ENCODE results near the gene GALNT15.

DNA sequence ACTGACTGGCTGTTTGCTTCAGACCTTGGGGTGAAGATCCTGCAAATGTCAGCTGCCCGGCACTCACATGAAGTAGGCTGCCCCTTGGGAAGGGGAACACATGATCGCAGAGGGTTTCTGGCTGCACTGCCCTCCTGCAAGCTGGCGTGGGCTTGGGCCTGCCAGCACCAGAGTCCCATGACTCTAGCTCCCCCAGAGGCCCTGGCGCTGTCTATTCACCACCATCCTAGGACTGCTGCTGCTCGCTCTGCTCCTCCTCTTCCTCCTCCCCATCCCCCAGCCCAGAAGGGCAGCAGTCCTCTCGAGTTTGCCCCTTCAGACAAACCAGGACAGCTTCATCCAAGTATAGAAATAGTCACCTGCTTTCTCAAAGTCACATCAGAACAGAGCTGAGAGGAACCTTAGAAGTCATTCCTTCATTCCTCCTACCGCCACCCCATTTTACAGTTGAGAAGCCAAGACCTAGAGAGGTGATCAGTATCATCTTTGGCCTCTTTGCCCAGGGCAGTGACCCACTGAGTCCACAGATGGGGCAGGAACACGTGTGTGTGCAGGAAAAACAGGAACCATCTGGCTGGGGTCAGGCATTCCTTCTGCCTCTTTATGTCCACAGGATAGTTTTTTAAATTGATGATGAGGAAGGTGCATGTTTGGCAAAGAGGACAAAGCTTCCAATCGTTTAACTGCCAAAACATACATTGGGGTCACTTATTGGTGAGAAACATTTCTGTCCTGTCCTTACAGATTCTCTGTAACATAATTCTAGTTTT is 77.0 kb downstream of the GALNT15 start:
- TF ChIP-seq, protein P1, sequence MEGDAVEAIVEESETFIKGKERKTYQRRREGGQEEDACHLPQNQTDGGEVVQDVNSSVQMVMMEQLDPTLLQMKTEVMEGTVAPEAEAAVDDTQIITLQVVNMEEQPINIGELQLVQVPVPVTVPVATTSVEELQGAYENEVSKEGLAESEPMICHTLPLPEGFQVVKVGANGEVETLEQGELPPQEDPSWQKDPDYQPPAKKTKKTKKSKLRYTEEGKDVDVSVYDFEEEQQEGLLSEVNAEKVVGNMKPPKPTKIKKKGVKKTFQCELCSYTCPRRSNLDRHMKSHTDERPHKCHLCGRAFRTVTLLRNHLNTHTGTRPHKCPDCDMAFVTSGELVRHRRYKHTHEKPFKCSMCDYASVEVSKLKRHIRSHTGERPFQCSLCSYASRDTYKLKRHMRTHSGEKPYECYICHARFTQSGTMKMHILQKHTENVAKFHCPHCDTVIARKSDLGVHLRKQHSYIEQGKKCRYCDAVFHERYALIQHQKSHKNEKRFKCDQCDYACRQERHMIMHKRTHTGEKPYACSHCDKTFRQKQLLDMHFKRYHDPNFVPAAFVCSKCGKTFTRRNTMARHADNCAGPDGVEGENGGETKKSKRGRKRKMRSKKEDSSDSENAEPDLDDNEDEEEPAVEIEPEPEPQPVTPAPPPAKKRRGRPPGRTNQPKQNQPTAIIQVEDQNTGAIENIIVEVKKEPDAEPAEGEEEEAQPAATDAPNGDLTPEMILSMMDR (conservative IDR thresholded peaks at IDR 0.05; ENCODE audit: low read depth, low read length): no peak
- TF ChIP-seq EZH2 (IDR thresholded peaks at IDR 0.05; ENCODE audit: borderline replicate concordance, low read depth, low read length, poor library complexity, severe bottlenecking): no peak
